HepG2 (cell line): ENCODE data around the gene DUOXA2. TPM values are rescaled to one million over a fixed set of nuclear protein-coding genes. Genes with fewer than 3 reads are reported as not detected.
A peak's percentile ranks its signal among the peaks of the same experiment; 100 is the strongest.

Experiments
- DMTF1 ChIP-seq: sonication (generic); formaldehyde crosslinking; IDR thresholded peaks from 2 replicates; pipeline ENCODE4 v1.4.0; 2020; ENCODE audit warnings: mild to moderate bottlenecking, missing genetic modification reagents
- FOXO4 ChIP-seq: sonication (generic); formaldehyde crosslinking; conservative IDR thresholded peaks from 2 replicates; pipeline ENCODE4 v1.8.1; 2023; ENCODE audit warnings: missing genetic modification reagents
- GFI1 ChIP-seq: sonication (generic); formaldehyde crosslinking; IDR thresholded peaks from 2 replicates; pipeline ENCODE4 v1.5.0; 2020; ENCODE audit warnings: missing genetic modification reagents, mild to moderate bottlenecking, borderline replicate concordance
- KLF13 ChIP-seq: sonication (generic); formaldehyde crosslinking; IDR thresholded peaks from 2 replicates; pipeline ENCODE4 v1.4.0; 2020; ENCODE audit warnings: mild to moderate bottlenecking, missing genetic modification reagents
- NFE2 ChIP-seq: sonication (generic); formaldehyde crosslinking; IDR thresholded peaks from 2 replicates; pipeline ENCODE4 v1.4.0; 2020; ENCODE audit warnings: missing genetic modification reagents
- PBX2 ChIP-seq: IDR thresholded peaks from 2 replicates; pipeline ENCODE4 v1.6.1; 2016; ENCODE audit warnings: control low read depth
- RORA ChIP-seq: sonication (generic); formaldehyde crosslinking; IDR thresholded peaks from 2 replicates; pipeline ENCODE4 v1.5.0; 2020; ENCODE audit warnings: mild to moderate bottlenecking, missing genetic modification reagents, moderate library complexity
- ZBTB44 ChIP-seq: sonication (generic); formaldehyde crosslinking; IDR thresholded peaks from 2 replicates; pipeline ENCODE4 v1.4.0; 2020; ENCODE audit warnings: missing genetic modification reagents
- ZFAT ChIP-seq: sonication (generic); formaldehyde crosslinking; conservative IDR thresholded peaks from 2 replicates; pipeline ENCODE4 v1.8.1; 2023; ENCODE audit warnings: missing genetic modification reagents, inconsistent platforms
- ZFY ChIP-seq: sonication (generic); formaldehyde crosslinking; IDR thresholded peaks from 2 replicates; pipeline ENCODE4 v1.4.0; 2020; ENCODE audit warnings: missing genetic modification reagents
- ZNF30 ChIP-seq: sonication (generic); formaldehyde crosslinking; IDR thresholded peaks from 2 replicates; pipeline ENCODE4 v1.5.0; 2020; ENCODE audit warnings: mild to moderate bottlenecking, missing genetic modification reagents
- ZNF446 ChIP-seq: sonication (generic); formaldehyde crosslinking; IDR thresholded peaks from 2 replicates; pipeline ENCODE4 v1.5.0; 2020; ENCODE audit warnings: mild to moderate bottlenecking, missing genetic modification reagents
- ZNF574 ChIP-seq: sonication (generic); formaldehyde crosslinking; IDR thresholded peaks from 2 replicates; pipeline ENCODE4 v1.4.0; 2020; ENCODE audit warnings: missing genetic modification reagents
- ZNF687 ChIP-seq: sonication (generic); formaldehyde crosslinking; IDR thresholded peaks from 2 replicates; pipeline ENCODE4 v1.5.1; 2020; ENCODE audit warnings: mild to moderate bottlenecking, missing genetic modification reagents, moderate library complexity
- ZNF780A ChIP-seq: sonication (generic); formaldehyde crosslinking; IDR thresholded peaks from 2 replicates; pipeline ENCODE4 v1.8.0; 2022; ENCODE audit warnings: mild to moderate bottlenecking, missing genetic modification reagents, moderate library complexity
- polyA plus RNA-seq, 8 experiments: library from polyadenylated mRNA; depleted of rRNA in 3 of 8; stranded (reverse) in 7 of 8; unstranded in 1 of 8; fragments of >200 nt; fragmentation: Illumina TruSeq in 4 of 8; extraction: Trizol in 4 of 8; gene quantifications; 2 replicates each; pipeline versions ENCODE4 v1.2.1 to v1.2.3, GENCODE V29; 2011 to 2016; ENCODE audit warnings: low read depth in 4 of 8, missing spikeins in 1 of 8, mixed read lengths in 1 of 8; ENCODE audit not compliant: insufficient read depth in 1 of 8
- total RNA-seq, 5 experiments: library from RNA; depleted of rRNA; stranded (reverse); fragments of >200 nt; fragmentation: Illumina TruSeq; extraction: Trizol; gene quantifications; 2 replicates each; pipeline ENCODE4 v1.2.3, GENCODE V29; 2016; ENCODE audit warnings: low read depth in 1 of 5

Gene DUOXA2
- total and polyA plus RNA-seq, 2 of the 13 experiments (the other 11 are each of a cell fraction or from before 2014, with no cell fraction given) = 0.32 TPM; not detected in 1

- TF ChIP-seq ZBTB44 = no peak
- TF ChIP-seq NFE2 (CRISPR knock-in tag) = no peak
- TF ChIP-seq ZFY (CRISPR knock-in tag) = peak; percentile 98
- TF ChIP-seq ZNF687 = peak; percentile 72
- no peak for TF ChIP-seq RORA (CRISPR knock-in tag)
- TF ChIP-seq GFI1 (CRISPR knock-in tag) = no peak
- no peak for TF ChIP-seq PBX2 (CRISPR knock-in tag)
- TF ChIP-seq KLF13 = no peak
- TF ChIP-seq DMTF1 = no peak
- TF ChIP-seq ZNF780A (CRISPR knock-in tag) = no peak
- no peak for TF ChIP-seq ZFAT (CRISPR knock-in tag)
- 0 out of 2 replicates have a peak, but pooled peaks have one; percentile 75 for TF ChIP-seq FOXO4
- peak; percentile 68; the same call in 1 of the 2 replicates for TF ChIP-seq ZNF446 (CRISPR knock-in tag)
- peak; percentile 66 for TF ChIP-seq ZNF574 (CRISPR knock-in tag)
- TF ChIP-seq ZNF30 (CRISPR knock-in tag) = no peak
Measured at GRCh38 chr15:45166834-45167630, 52.9 kb downstream of the DUOXA2 start (continued).
